Tibial artery (tissue), 4 donors: Measurements from ENCODE around the gene SPX.

Experiments
- DNase-seq, 2 donors: peaks; one replicate each; pipeline ENCODE4 v3.0.0-alpha.2; 2019
- H3K27ac ChIP-seq, 2 donors: fragments of 200-600 bp; sonication (generic) in 1 of 2; 1 replicate in 1 of 2; 2 replicates in 1 of 2; pipeline ENCODE4 v1.5.1; 2018 to 2019; ENCODE audit warnings: mild to moderate bottlenecking in 1 of 2
- H3K27me3 ChIP-seq, 2 donors: fragments of 200-600 bp; sonication (generic) in 1 of 2; one replicate each; pipeline versions ENCODE4 v1.5.1 to v1.6.0; 2016 to 2019
- H3K36me3 ChIP-seq, 3 donors: fragments of 200-600 bp; sonication (generic) in 2 of 3; one replicate each; pipeline ENCODE4 v1.5.1; 2016 to 2019; ENCODE audit warnings: mild to moderate bottlenecking in 2 of 3
- H3K4me1 ChIP-seq, 4 donors: fragments of 200-600 bp; sonication (generic) in 2 of 4; 1 replicate in 3 of 4; 2 replicates in 1 of 4; pipeline ENCODE4 v1.5.1; 2016 to 2019
- H3K4me3 ChIP-seq, 2 donors: fragments of 200-600 bp; sonication (generic) in 1 of 2; 1 replicate in 1 of 2; 2 replicates in 1 of 2; pipeline ENCODE4 v1.5.1; 2018 to 2019; ENCODE audit warnings: mild to moderate bottlenecking in 2 of 2
- H3K9me3 ChIP-seq, 3 donors: fragments of 200-600 bp; sonication (generic) in 1 of 3; one replicate each; pipeline ENCODE4 v1.5.1; 2016 to 2019
- intact Hi-C: fragments of 100-400 bp; cut with DNase I; formaldehyde crosslinking; loops from one replicate; pipeline ENCODE4 v1.15.0; 2023; ENCODE audit warnings: low total_unique reads
- TF ChIP-seq, protein P1 (sequence below), 2 experiments: fragments of 200-600 bp in 1 of 2; fragments of 450-650 bp in 1 of 2; IDR thresholded peaks; one replicate each; pipeline ENCODE4 v1.5.1; 2017 to 2019; ENCODE audit warnings: antibody characterized with exemption in 2 of 2, mild to moderate bottlenecking in 1 of 2, moderate library complexity in 1 of 2

Gene SPX

DNA sequence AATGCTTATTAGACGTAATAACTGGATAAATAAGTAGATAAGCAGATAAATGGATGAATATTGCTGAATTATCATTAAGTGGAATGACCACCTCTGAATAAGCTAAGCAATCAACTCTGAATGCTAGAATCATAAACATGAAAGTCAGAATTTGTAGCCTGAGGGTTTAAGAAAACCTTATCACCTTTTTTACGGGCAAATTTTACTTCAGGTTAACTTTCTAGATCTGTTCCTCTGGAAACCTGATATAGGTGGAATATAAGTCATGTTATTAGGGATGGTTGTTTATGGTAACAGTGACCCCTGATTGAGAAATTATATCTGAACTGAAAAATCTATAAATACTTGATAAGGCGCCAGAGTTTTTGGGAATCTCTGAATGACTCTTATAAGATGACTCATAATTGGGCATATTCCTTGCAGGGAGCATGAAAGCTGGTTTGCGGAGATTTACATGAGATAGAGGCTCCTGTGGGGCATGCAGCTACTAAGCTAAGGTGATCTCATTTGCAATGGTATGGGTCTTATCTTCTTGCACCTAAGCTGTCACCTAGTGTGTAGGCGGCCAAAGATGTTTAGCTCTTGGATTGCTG lies 12.1 kb downstream of the SPX start:
- no peaks in the 10 kb centered on the region for H3K27me3 ChIP-seq
- no peak overlapping the region for H3K4me3 ChIP-seq
- DNase-seq = no peak
- no peaks in the 10 kb centered on the region for H3K9me3 ChIP-seq
- no peaks in the 10 kb centered on the region for H3K4me1 ChIP-seq
- H3K27ac ChIP-seq = no peak overlapping the region
- TF ChIP-seq, protein P1, sequence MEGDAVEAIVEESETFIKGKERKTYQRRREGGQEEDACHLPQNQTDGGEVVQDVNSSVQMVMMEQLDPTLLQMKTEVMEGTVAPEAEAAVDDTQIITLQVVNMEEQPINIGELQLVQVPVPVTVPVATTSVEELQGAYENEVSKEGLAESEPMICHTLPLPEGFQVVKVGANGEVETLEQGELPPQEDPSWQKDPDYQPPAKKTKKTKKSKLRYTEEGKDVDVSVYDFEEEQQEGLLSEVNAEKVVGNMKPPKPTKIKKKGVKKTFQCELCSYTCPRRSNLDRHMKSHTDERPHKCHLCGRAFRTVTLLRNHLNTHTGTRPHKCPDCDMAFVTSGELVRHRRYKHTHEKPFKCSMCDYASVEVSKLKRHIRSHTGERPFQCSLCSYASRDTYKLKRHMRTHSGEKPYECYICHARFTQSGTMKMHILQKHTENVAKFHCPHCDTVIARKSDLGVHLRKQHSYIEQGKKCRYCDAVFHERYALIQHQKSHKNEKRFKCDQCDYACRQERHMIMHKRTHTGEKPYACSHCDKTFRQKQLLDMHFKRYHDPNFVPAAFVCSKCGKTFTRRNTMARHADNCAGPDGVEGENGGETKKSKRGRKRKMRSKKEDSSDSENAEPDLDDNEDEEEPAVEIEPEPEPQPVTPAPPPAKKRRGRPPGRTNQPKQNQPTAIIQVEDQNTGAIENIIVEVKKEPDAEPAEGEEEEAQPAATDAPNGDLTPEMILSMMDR (IDR thresholded peaks at IDR 0.05) = no peak
- no peaks in the 10 kb centered on the region for H3K36me3 ChIP-seq
- intact Hi-C loops = no loop called here

DNA sequence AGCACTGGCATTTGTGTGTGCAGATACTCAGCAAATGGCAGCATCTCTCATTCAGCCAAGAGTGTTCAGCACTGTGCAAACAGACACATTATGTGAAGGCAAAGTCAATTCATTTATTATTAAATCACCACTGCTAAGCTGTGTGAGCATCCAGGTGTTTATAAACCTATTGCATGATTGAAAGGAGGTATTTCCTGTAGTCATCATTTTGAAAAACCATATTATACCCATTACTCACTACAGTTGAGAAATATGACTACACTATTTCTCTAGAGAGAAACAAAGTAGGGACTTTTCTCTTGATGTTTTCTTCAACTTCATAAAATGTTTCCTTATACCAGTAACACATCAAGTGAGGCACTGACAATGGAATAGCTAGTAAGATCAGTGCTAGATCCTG lies 13.7 kb downstream of the SPX start:
- no peaks in the 10 kb centered on the region for H3K9me3 ChIP-seq
- H3K4me3 ChIP-seq = no peak overlapping the region
- H3K4me1 ChIP-seq = no peaks in the 10 kb centered on the region
- DNase-seq = no peak
- H3K27ac ChIP-seq = no peak overlapping the region
- no peaks in the 10 kb centered on the region for H3K36me3 ChIP-seq
- TF ChIP-seq, protein P1 (IDR thresholded peaks at IDR 0.05) = no peak
- intact Hi-C loops = no loop called here
- H3K27me3 ChIP-seq = no peaks in the 10 kb centered on the region

DNA sequence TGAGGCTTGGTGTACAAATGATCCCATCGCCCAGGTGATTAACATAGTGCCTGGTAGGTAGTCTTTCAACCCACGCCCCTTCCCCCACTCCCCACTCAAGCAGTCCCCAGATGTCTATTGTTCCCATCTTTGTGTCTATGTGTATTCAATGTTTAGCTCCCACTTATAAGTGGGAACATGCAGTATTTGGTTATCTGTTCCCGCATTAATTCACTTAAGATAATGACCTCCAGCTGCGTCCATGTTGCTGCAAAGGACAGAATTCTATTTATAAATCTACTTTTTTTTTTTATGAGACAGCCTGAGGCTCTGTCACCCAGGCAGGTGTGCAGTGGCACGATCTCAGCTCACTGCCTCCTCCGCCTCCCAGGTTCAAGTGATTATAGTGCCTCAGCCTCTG lies 15.7 kb downstream of the SPX start:
- no peaks in the 10 kb centered on the region for H3K27me3 ChIP-seq
- H3K4me3 ChIP-seq = no peak overlapping the region
- intact Hi-C loops = no loop called here
- H3K27ac ChIP-seq = no peak overlapping the region
- H3K36me3 ChIP-seq = no peaks in the 10 kb centered on the region
- H3K9me3 ChIP-seq = no peaks in the 10 kb centered on the region
- DNase-seq = no peak
- TF ChIP-seq, protein P1 (IDR thresholded peaks at IDR 0.05) = no peak
- no peaks in the 10 kb centered on the region for H3K4me1 ChIP-seq

DNA sequence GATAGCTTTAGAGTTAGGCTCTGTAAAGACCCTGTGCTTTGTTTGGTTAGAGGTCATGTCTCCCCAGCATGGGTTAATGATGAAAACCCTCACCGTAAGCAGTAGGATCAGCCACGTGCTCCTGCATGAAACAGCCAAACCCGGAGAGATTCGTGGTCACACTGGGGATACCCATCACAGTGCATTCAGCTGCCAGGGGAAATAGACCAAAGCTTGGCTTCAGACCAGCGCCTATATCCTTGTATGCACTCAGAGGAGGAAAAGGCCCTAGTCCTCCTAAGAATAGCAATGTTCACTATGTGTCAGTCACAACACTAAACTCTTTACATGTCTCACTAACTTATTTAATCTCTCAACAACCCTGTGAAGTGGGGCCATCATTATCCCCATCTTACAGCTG lies 16.3 kb downstream of the SPX start:
- no peak for DNase-seq

DNA sequence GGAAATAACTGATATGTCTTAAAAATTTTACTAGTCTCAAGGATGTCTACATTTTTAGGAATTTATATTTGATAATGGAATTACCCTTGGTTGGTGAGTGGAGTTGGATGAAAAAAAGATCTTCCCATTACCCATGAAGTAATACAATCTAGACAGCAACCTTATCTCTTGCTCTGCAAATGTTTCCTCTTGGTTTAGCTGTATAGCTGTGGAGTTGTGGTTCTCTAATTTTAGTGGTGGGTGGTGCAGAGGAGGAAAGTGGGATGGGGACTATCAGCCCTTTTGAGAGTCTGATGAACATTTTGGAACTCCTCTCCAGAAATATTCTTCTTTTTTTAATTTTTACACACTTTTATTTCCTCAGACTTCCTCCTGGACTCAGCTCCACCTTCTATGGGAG lies 17.1 kb downstream of the SPX start:
- Histone ChIP-seq H3K36me3 (no peaks in the 10 kb centered on the region), H3K27me3 (no peaks in the 10 kb centered on the region), H3K9me3 (no peaks in the 10 kb centered on the region), H3K4me1 (no peaks in the 10 kb centered on the region), H3K4me3 (no peak overlapping the region), H3K27ac (no peak overlapping the region)
- TF ChIP-seq, protein P1 (IDR thresholded peaks at IDR 0.05) = no peak
- intact Hi-C loops = no loop called here
- DNase-seq = no peak

More for the DNA sequence above, 16.3 kb downstream of the SPX start:
- Histone ChIP-seq H3K27ac (no peak overlapping the region), H3K4me3 (no peak overlapping the region), H3K27me3 (no peaks in the 10 kb centered on the region), H3K36me3 (no peaks in the 10 kb centered on the region), H3K9me3 (no peaks in the 10 kb centered on the region), H3K4me1 (no peaks in the 10 kb centered on the region)
- intact Hi-C loops = no loop called here
- TF ChIP-seq, protein P1 (IDR thresholded peaks at IDR 0.05) = no peak

DNA sequence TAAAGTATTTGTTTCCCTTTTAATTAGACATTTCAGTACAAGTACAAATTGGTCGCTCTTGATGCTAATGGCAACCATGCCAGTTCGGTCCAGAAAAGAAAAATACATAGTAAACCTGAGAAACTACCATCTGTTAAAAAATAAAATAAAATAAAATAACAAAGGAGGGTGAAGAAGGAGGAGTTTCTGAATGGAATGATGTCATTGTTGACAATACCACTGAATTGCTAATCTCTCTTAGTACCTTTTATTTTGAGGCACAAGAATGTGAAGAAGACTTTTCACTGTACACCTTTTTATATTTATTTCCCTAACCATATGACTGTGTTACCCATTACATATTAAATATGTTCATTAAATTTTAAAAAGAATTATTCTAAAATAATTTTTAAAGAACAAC lies 19.5 kb downstream of the SPX start:
- no peak for DNase-seq
- TF ChIP-seq, protein P1 (IDR thresholded peaks at IDR 0.05) = no peak
- H3K4me1 ChIP-seq = no peaks in the 10 kb centered on the region
- intact Hi-C loops = no loop called here
- H3K27me3 ChIP-seq = no peaks in the 10 kb centered on the region
- H3K9me3 ChIP-seq = no peaks in the 10 kb centered on the region
- no peaks in the 10 kb centered on the region for H3K36me3 ChIP-seq
- no peak overlapping the region for H3K27ac ChIP-seq
- no peak overlapping the region for H3K4me3 ChIP-seq
